ENCODE data around the gene RAB8B. TPM values are rescaled to one million over a fixed set of nuclear protein-coding genes. Genes with fewer than 3 reads are reported as not detected.

The RAB8B gene
- total RNA-seq, 1 experiment from 2014 or later = 11.7 TPM

- intact Hi-C loops (cut with micrococcal nuclease) = no loop called here
- DNase-seq (ENCODE audit: unreplicated experiment) = no peak
- Mint-ChIP-seq H3K27me3 (ENCODE audit: insufficient read depth, unreplicated experiment) (no peaks in the 10 kb centered on the region), H3K27ac (ENCODE audit: low read depth, unreplicated experiment) (no peak overlapping the region), H3K9me3 (ENCODE audit: unreplicated experiment) (no peaks in the 10 kb centered on the region), H3K36me3 (ENCODE audit: insufficient read depth, unreplicated experiment) (peaks cover 27% of the 10 kb centered on the region), H3K4me3 (ENCODE audit: unreplicated experiment) (no peak overlapping the region), H3K4me1 (ENCODE audit: insufficient read depth, unreplicated experiment) (no peaks in the 10 kb centered on the region)
- no peak for TF ChIP-seq CTCF (IDR thresholded peaks at IDR 0.05; ENCODE audit: unreplicated experiment)
- ChIA-PET CTCF (interaction anchor here (0.6 kb wide), 1 partner anchor 16 kb away, joined by 3 read pairs; no protein-coding TSS in a partner anchor), POLR2A (no interaction called here)
- BruUV-seq (replicated peaks) = no TSS peak
Measured at GRCh38 chr15:63263519-63263918, 74.1 kb downstream of the RAB8B start.

GRCh38 chr15:63264688-63265293, 75.4 kb downstream of the RAB8B start:
- no peaks in the 10 kb centered on the region for H3K27me3 Mint-ChIP-seq (ENCODE audit: insufficient read depth, unreplicated experiment)
- no peak for TF ChIP-seq CTCF (IDR thresholded peaks at IDR 0.05; ENCODE audit: unreplicated experiment)
- intact Hi-C loops (cut with micrococcal nuclease) = no loop called here
- peaks cover 30% of the 10 kb centered on the region for H3K36me3 Mint-ChIP-seq (ENCODE audit: insufficient read depth, unreplicated experiment)
- ChIA-PET POLR2A (interaction anchor here (1.0 to 2.3 kb wide), 3 partner anchors 12 to 115 kb away, joined by 3 to 7 read pairs (median 3); partner anchors contain the start of gene APH1B), CTCF (interaction anchor here (0.9 kb wide), 1 partner anchor 22 kb away, joined by 3 read pairs; no protein-coding TSS in a partner anchor)
- no TSS peak for BruUV-seq (replicated peaks)
- no peak for DNase-seq (ENCODE audit: unreplicated experiment)
- no peaks in the 10 kb centered on the region for H3K9me3 Mint-ChIP-seq (ENCODE audit: unreplicated experiment)
- no peak overlapping the region for H3K4me3 Mint-ChIP-seq (ENCODE audit: unreplicated experiment)
- H3K27ac Mint-ChIP-seq (ENCODE audit: low read depth, unreplicated experiment) = no peak overlapping the region
- no peaks in the 10 kb centered on the region for H3K4me1 Mint-ChIP-seq (ENCODE audit: insufficient read depth, unreplicated experiment)

GRCh38 chr15:63274427-63274826, 85.0 kb downstream of the RAB8B start:
- Mint-ChIP-seq H3K36me3 (ENCODE audit: insufficient read depth, unreplicated experiment) (peaks cover 1% of the 10 kb centered on the region), H3K27me3 (ENCODE audit: insufficient read depth, unreplicated experiment) (no peaks in the 10 kb centered on the region), H3K4me3 (ENCODE audit: unreplicated experiment) (no peak overlapping the region), H3K9me3 (ENCODE audit: unreplicated experiment) (no peaks in the 10 kb centered on the region), H3K4me1 (ENCODE audit: insufficient read depth, unreplicated experiment) (peaks cover 10% of the 10 kb centered on the region), H3K27ac (ENCODE audit: low read depth, unreplicated experiment) (no peak overlapping the region)
- BruUV-seq (replicated peaks) = no TSS peak
- DNase-seq (ENCODE audit: unreplicated experiment) = no peak
- ChIA-PET POLR2A (interaction anchor here (1.3 kb wide), 1 partner anchor 85 kb away, joined by 5 read pairs; the partner anchor contains the start of gene RAB8B), CTCF (no interaction called here)
- intact Hi-C loops (cut with micrococcal nuclease) = no loop called here
- TF ChIP-seq CTCF (IDR thresholded peaks at IDR 0.05; ENCODE audit: unreplicated experiment) = no peak

GRCh38 chr15:63276342-63277037, 87.1 kb downstream of the RAB8B start:
- intact Hi-C loops (cut with micrococcal nuclease) = loop anchor here (1.0 kb wide), 2 partner anchors 119 to 179 kb away; partner anchors contain the start of gene RPS27L
- TF ChIP-seq CTCF (IDR thresholded peaks at IDR 0.05; ENCODE audit: unreplicated experiment) = no peak
- no peak for DNase-seq (ENCODE audit: unreplicated experiment)
- peaks cover 10% of the 10 kb centered on the region for H3K4me1 Mint-ChIP-seq (ENCODE audit: insufficient read depth, unreplicated experiment)
- H3K4me3 Mint-ChIP-seq (ENCODE audit: unreplicated experiment) = peak overlapping the region; percentile 78
- H3K36me3 Mint-ChIP-seq (ENCODE audit: insufficient read depth, unreplicated experiment) = peaks cover 11% of the 10 kb centered on the region
- POLR2A ChIA-PET = interaction anchor here (0.6 to 3.3 kb wide), 19 partner anchors 11 to 257 kb away, joined by 3 to 44 read pairs (median 4); partner anchors contain the start of genes RAB8B and RPS27L
- no peaks in the 10 kb centered on the region for H3K27me3 Mint-ChIP-seq (ENCODE audit: insufficient read depth, unreplicated experiment)
- CTCF ChIA-PET = interaction anchor here (0.7 kb wide), 1 partner anchor 11 kb away, joined by 4 read pairs; no protein-coding TSS in a partner anchor
- TSS peak; percentile 80 for BruUV-seq (replicated peaks)
- no peak overlapping the region for H3K27ac Mint-ChIP-seq (ENCODE audit: low read depth, unreplicated experiment)
- H3K9me3 Mint-ChIP-seq (ENCODE audit: unreplicated experiment) = no peaks in the 10 kb centered on the region
